Measurements from ENCODE around the gene PTRHD1. TPM values are rescaled to one million over a fixed set of nuclear protein-coding genes. Genes with fewer than 3 reads are reported as not detected.

Gene PTRHD1
- total and polyA plus RNA-seq, 2 donors from 2014 or later, result 21.7 to 56.4 TPM

GRCh38 chr2:24797644-24798043, 4.5 kb upstream of the PTRHD1 start:
- FAIRE-seq, result no peak
- intact Hi-C loops (cut with DNase I), result no loop called here
- TF ChIP-seq CTCF (IDR thresholded peaks at IDR 0.05; ENCODE audit: borderline replicate concordance, extremely low read depth, insufficient read depth), result no peak

GRCh38 chr2:24793761-24794435, 707 bp upstream of the PTRHD1 start:
- Histone ChIP-seq H3K36me3 (ENCODE audit: control insufficient read depth in 2 of 3, insufficient read depth in 3 of 3, low read length in 3 of 3) (peaks cover 0 to 3% (median 3%) of the 10 kb centered on the region in 3 donors), H3K9me3 (ENCODE audit: control insufficient read depth in 2 of 3, insufficient read depth in 1 of 3, low read length in 3 of 3) (no peaks in the 10 kb centered on the region), H3K27me3 (ENCODE audit: control insufficient read depth, insufficient read depth, low read length) (no peaks in the 10 kb centered on the region), H3K9ac (ENCODE audit: low read length in 3 of 3) (peak overlapping the region; percentile 82 to 93 (median 88)), H3K27ac (ENCODE audit: low read depth in 2 of 2, low read length in 2 of 2) (no peak overlapping the region), H3K4me1 (ENCODE audit: control insufficient read depth in 2 of 3, insufficient read depth in 2 of 3, low read depth in 1 of 3, low read length in 3 of 3) (peaks cover 0 to 9% (median 0%) of the 10 kb centered on the region in 3 donors), H3K4me3 (ENCODE audit: low read length in 3 of 3) (peak overlapping the region; percentile 87 to 95 (median 91))
- DNase-seq (peak in 3 of 5 donors; percentile 46 to 65 (median 61)), FAIRE-seq (no peak)
- intact Hi-C loops (cut with DNase I), result no loop called here
- TF ChIP-seq CTCF (IDR thresholded peaks at IDR 0.05; ENCODE audit: borderline replicate concordance, extremely low read depth, insufficient read depth), result no peak

More at GRCh38 chr2:24797644-24798043, 4.5 kb upstream of the PTRHD1 start:
- no peaks in the 10 kb centered on the region for H3K9me3 ChIP-seq (ENCODE audit: control insufficient read depth in 2 of 3, insufficient read depth in 1 of 3, low read length in 3 of 3)
- peaks cover 0 to 6% (median 0%) of the 10 kb centered on the region in 3 donors for H3K4me1 ChIP-seq (ENCODE audit: control insufficient read depth in 2 of 3, insufficient read depth in 2 of 3, low read depth in 1 of 3, low read length in 3 of 3)
- no peak overlapping the region for H3K27ac ChIP-seq (ENCODE audit: low read depth in 2 of 2, low read length in 2 of 2)
- H3K27me3 ChIP-seq (ENCODE audit: control insufficient read depth, insufficient read depth, low read length), result no peaks in the 10 kb centered on the region
- H3K36me3 ChIP-seq (ENCODE audit: control insufficient read depth in 2 of 3, insufficient read depth in 3 of 3, low read length in 3 of 3), result no peaks in the 10 kb centered on the region
- no peak for DNase-seq
- no peak overlapping the region for H3K9ac ChIP-seq (ENCODE audit: low read length in 3 of 3)
- H3K4me3 ChIP-seq (ENCODE audit: low read length in 3 of 3), result no peak overlapping the region

GRCh38 chr2:24792542-24792873, 683 bp downstream of the PTRHD1 start:
- no peak for DNase-seq

More at GRCh38 chr2:24792542-24792873, 683 bp downstream of the PTRHD1 start:
- Histone ChIP-seq H3K36me3 (ENCODE audit: control insufficient read depth in 2 of 3, insufficient read depth in 3 of 3, low read length in 3 of 3) (peaks cover 0 to 3% (median 3%) of the 10 kb centered on the region in 3 donors), H3K27ac (ENCODE audit: low read depth in 2 of 2, low read length in 2 of 2) (peak overlapping the region; percentile 100), H3K9me3 (ENCODE audit: control insufficient read depth in 2 of 3, insufficient read depth in 1 of 3, low read length in 3 of 3) (no peaks in the 10 kb centered on the region), H3K4me1 (ENCODE audit: control insufficient read depth in 2 of 3, insufficient read depth in 2 of 3, low read depth in 1 of 3, low read length in 3 of 3) (peaks cover 0 to 9% (median 0%) of the 10 kb centered on the region in 3 donors), H3K27me3 (ENCODE audit: control insufficient read depth, insufficient read depth, low read length) (no peaks in the 10 kb centered on the region), H3K4me3 (ENCODE audit: low read length in 3 of 3) (peak overlapping the region; percentile 87 to 95 (median 91)), H3K9ac (ENCODE audit: low read length in 3 of 3) (peak overlapping the region; percentile 78 to 93 (median 82))
- FAIRE-seq, result no peak
- intact Hi-C loops (cut with DNase I), result no loop called here
- TF ChIP-seq CTCF (IDR thresholded peaks at IDR 0.05; ENCODE audit: borderline replicate concordance, extremely low read depth, insufficient read depth), result no peak

Measured in kidney (tissue), 14 donors.